ENCODE results near the gene GLO1.

Gene GLO1

DNA sequence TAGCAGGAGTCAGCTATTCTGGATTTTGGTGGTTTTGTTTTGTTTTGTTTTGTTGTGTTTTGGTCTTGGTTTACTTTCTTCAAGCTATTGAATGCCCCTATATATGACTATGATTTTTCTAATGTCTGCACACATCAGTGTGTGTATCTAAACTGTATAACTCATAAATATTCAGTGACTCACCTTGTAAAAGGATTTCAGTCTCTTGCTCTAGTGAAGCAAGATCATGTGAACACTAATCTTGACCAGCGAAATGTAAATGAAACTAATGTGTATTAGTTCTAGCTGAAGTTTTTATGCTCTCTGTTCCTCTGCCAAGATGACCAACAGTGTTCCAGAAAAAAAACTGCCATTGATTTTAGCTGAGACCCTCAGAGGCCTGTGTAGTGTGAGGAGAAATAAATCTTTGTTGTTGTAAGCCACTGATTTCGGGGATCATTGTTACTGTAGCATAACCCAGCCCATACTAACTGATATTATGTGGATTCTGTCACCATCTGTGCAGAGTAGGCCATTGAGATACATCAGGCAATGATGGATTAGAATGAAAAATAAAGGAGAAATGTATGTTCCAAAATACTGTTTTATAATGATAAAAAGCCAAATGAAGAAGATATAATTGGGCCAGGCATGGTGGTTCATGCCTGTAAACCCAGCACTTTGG lies 51.7 kb downstream of the GLO1 start:
- no peak overlapping the region for H3K9ac ChIP-seq (ENCODE audit: low read length)

DNA sequence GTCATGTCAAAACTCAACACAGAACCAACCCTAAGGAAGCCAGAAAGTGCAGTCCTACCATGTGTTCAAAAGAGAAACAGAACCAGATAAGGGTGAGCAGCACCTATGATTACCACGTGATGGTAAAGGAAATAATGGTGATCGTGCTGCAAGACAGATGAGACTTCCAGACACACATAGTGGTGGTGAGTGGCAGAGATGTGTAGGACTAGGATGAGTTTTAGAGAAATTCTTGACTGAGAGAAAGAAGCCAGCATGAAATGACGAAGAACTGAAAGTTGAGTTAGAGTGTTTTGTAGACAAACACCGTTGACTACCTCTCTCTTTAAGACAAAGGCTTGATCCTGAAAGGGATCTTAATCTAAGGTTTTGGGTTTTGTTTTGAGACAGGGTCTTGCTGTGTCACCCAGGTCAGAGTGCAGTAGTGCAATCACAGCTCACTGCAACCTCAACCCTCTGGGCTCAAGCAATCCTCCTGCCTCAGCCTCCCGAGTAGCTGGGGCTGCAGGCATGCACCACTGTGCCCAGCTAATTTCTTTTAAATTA lies 52.7 kb downstream of the GLO1 start:
- Histone ChIP-seq H3K36me3 (ENCODE audit: control insufficient read depth in 1 of 2, insufficient read depth in 2 of 2, low read length in 2 of 2) (no peaks in the 10 kb centered on the region), H3K14ac (ENCODE audit: low read length) (no peak overlapping the region), H3K4me3 (ENCODE audit: low read depth, low read length) (no peak overlapping the region), H2BK120ac (ENCODE audit: insufficient read depth, low read length, poor library complexity) (no peak overlapping the region), H3K4ac (ENCODE audit: low read depth, low read length) (no peak overlapping the region), H3K27ac (ENCODE audit: low read depth, low read length) (no peak overlapping the region), H3K4me2 (ENCODE audit: low read length) (no peak overlapping the region), H3K4me1 (ENCODE audit: control insufficient read depth in 1 of 2, insufficient read depth in 2 of 2, low read length in 2 of 2) (no peaks in the 10 kb centered on the region), H3K9me3 (ENCODE audit: insufficient read depth, low read depth, low read length) (no peaks in the 10 kb centered on the region), H4K12ac (ENCODE audit: low read depth, low read length) (no peak overlapping the region), H3K23ac (ENCODE audit: low read length) (no peak overlapping the region), H2BK12ac (ENCODE audit: low read length) (no peak overlapping the region), H4K8ac (ENCODE audit: low read depth, low read length) (no peak overlapping the region), H4K91ac (ENCODE audit: low read depth, low read length) (no peak overlapping the region), H3K79me2 (ENCODE audit: control insufficient read depth, insufficient read depth, low read length, poor library complexity) (no peaks in the 10 kb centered on the region), H3K79me1 (ENCODE audit: low read length) (no peaks in the 10 kb centered on the region), H2AFZ (ENCODE audit: insufficient read depth, low read length, poor library complexity) (no peak overlapping the region), H3K9ac (ENCODE audit: low read length) (no peak overlapping the region), H2BK5ac (ENCODE audit: low read depth, low read length, poor library complexity) (no peak overlapping the region), H3K18ac (ENCODE audit: low read length) (no peak overlapping the region), H2AK5ac (ENCODE audit: low read length) (no peak overlapping the region), H3K27me3 (ENCODE audit: insufficient read depth, low read length) (no peaks in the 10 kb centered on the region)
- no CpG with 5 or more reads among the region's 5 CpGs for WGBS (ENCODE audit: extremely low coverage, insufficient coverage, insufficient read length)
- no peak for DNase-seq

More for the DNA sequence above, 51.7 kb downstream of the GLO1 start:
- H3K4ac ChIP-seq (ENCODE audit: low read depth, low read length), result no peak overlapping the region
- no peaks in the 10 kb centered on the region for H3K4me1 ChIP-seq (ENCODE audit: control insufficient read depth in 1 of 2, insufficient read depth in 2 of 2, low read length in 2 of 2)
- no peak overlapping the region for H2BK5ac ChIP-seq (ENCODE audit: low read depth, low read length, poor library complexity)
- no peak overlapping the region for H4K12ac ChIP-seq (ENCODE audit: low read depth, low read length)
- no peaks in the 10 kb centered on the region for H3K9me3 ChIP-seq (ENCODE audit: insufficient read depth, low read depth, low read length)
- H2BK12ac ChIP-seq (ENCODE audit: low read length), result no peak overlapping the region
- WGBS (ENCODE audit: extremely low coverage, insufficient coverage, insufficient read length), result no CpG with 5 or more reads among the region's 2 CpGs
- H3K4me3 ChIP-seq (ENCODE audit: low read depth, low read length), result no peak overlapping the region
- H2AK5ac ChIP-seq (ENCODE audit: low read length), result no peak overlapping the region
- no peaks in the 10 kb centered on the region for H3K79me2 ChIP-seq (ENCODE audit: control insufficient read depth, insufficient read depth, low read length, poor library complexity)
- no peaks in the 10 kb centered on the region for H3K27me3 ChIP-seq (ENCODE audit: insufficient read depth, low read length)
- no peak for DNase-seq
- H2AFZ ChIP-seq (ENCODE audit: insufficient read depth, low read length, poor library complexity), result no peak overlapping the region
- H4K8ac ChIP-seq (ENCODE audit: low read depth, low read length), result no peak overlapping the region
- H3K36me3 ChIP-seq (ENCODE audit: control insufficient read depth in 1 of 2, insufficient read depth in 2 of 2, low read length in 2 of 2), result no peaks in the 10 kb centered on the region
- no peaks in the 10 kb centered on the region for H3K79me1 ChIP-seq (ENCODE audit: low read length)
- no peak overlapping the region for H3K27ac ChIP-seq (ENCODE audit: low read depth, low read length)
- H3K23ac ChIP-seq (ENCODE audit: low read length), result no peak overlapping the region
- H3K4me2 ChIP-seq (ENCODE audit: low read length), result no peak overlapping the region
- no peak overlapping the region for H2BK120ac ChIP-seq (ENCODE audit: insufficient read depth, low read length, poor library complexity)
- no peak overlapping the region for H4K91ac ChIP-seq (ENCODE audit: low read depth, low read length)
- H3K14ac ChIP-seq (ENCODE audit: low read length), result no peak overlapping the region
- H3K18ac ChIP-seq (ENCODE audit: low read length), result no peak overlapping the region

DNA sequence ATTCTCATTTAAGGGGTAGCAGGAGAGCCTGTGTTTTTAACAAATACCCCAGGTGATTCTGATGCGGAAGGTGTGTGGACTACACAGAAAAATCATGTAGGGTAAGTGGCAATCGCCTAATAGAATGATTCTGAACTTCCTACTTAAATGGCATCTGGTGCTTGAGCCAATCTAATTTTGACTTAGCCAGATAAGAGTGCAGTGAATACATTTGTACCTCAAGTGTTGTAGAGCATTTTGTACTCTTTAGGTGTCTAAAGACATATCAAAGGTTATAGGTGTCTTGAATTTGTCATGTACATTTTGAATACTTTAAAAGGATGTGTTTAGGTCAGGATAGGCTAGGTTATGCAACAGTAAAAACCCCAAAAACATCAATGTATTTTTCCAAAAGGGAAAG lies 53.2 kb downstream of the GLO1 start:
- no peak overlapping the region for H4K8ac ChIP-seq (ENCODE audit: low read depth, low read length)
- WGBS (ENCODE audit: extremely low coverage, insufficient coverage, insufficient read length), result no CpG with 5 or more reads among the region's 2 CpGs

DNA sequence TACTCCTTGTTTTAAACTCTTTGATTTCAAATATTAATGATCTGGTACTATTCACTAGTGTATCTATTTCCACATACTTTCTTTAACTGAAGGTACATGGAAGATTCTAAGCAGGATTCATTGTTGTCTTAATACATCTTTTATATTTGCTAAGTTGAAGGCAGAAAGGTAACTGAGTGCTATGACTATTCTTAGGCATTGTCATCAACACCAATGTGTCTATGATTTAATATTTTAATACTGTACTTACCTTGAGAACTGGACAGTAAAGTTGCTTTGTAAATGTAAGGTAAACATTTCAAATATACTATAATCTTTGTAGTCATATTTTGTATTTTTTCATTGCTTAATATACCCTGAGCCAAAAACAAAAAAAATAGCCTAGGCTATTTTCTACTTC lies 54.3 kb downstream of the GLO1 start:
- Histone ChIP-seq H3K9me3 (ENCODE audit: insufficient read depth, low read depth, low read length) (no peaks in the 10 kb centered on the region), H3K4me1 (ENCODE audit: control insufficient read depth in 1 of 2, insufficient read depth in 2 of 2, low read length in 2 of 2) (no peaks in the 10 kb centered on the region), H3K4ac (ENCODE audit: low read depth, low read length) (no peak overlapping the region), H3K27ac (ENCODE audit: low read depth, low read length) (no peak overlapping the region), H3K14ac (ENCODE audit: low read length) (no peak overlapping the region), H4K8ac (ENCODE audit: low read depth, low read length) (no peak overlapping the region), H3K23ac (ENCODE audit: low read length) (no peak overlapping the region), H3K9ac (ENCODE audit: low read length) (no peak overlapping the region), H4K12ac (ENCODE audit: low read depth, low read length) (no peak overlapping the region), H3K79me2 (ENCODE audit: control insufficient read depth, insufficient read depth, low read length, poor library complexity) (no peaks in the 10 kb centered on the region), H3K4me2 (ENCODE audit: low read length) (no peak overlapping the region), H2BK5ac (ENCODE audit: low read depth, low read length, poor library complexity) (no peak overlapping the region), H3K79me1 (ENCODE audit: low read length) (no peaks in the 10 kb centered on the region), H3K4me3 (ENCODE audit: low read depth, low read length) (no peak overlapping the region), H2BK12ac (ENCODE audit: low read length) (no peak overlapping the region), H2AK5ac (ENCODE audit: low read length) (no peak overlapping the region), H3K18ac (ENCODE audit: low read length) (no peak overlapping the region), H2AFZ (ENCODE audit: insufficient read depth, low read length, poor library complexity) (no peak overlapping the region), H3K36me3 (ENCODE audit: control insufficient read depth in 1 of 2, insufficient read depth in 2 of 2, low read length in 2 of 2) (no peaks in the 10 kb centered on the region), H4K91ac (ENCODE audit: low read depth, low read length) (no peak overlapping the region), H2BK120ac (ENCODE audit: insufficient read depth, low read length, poor library complexity) (no peak overlapping the region), H3K27me3 (ENCODE audit: insufficient read depth, low read length) (no peaks in the 10 kb centered on the region)
- no peak for DNase-seq

More for the DNA sequence above, 53.2 kb downstream of the GLO1 start:
- Histone ChIP-seq H2BK5ac (ENCODE audit: low read depth, low read length, poor library complexity) (no peak overlapping the region), H2BK12ac (ENCODE audit: low read length) (no peak overlapping the region), H2AFZ (ENCODE audit: insufficient read depth, low read length, poor library complexity) (no peak overlapping the region), H3K27me3 (ENCODE audit: insufficient read depth, low read length) (no peaks in the 10 kb centered on the region), H3K23ac (ENCODE audit: low read length) (no peak overlapping the region), H3K14ac (ENCODE audit: low read length) (no peak overlapping the region), H3K79me1 (ENCODE audit: low read length) (no peaks in the 10 kb centered on the region), H3K4me1 (ENCODE audit: control insufficient read depth in 1 of 2, insufficient read depth in 2 of 2, low read length in 2 of 2) (no peaks in the 10 kb centered on the region), H3K79me2 (ENCODE audit: control insufficient read depth, insufficient read depth, low read length, poor library complexity) (no peaks in the 10 kb centered on the region), H3K36me3 (ENCODE audit: control insufficient read depth in 1 of 2, insufficient read depth in 2 of 2, low read length in 2 of 2) (no peaks in the 10 kb centered on the region), H3K9ac (ENCODE audit: low read length) (no peak overlapping the region), H2BK120ac (ENCODE audit: insufficient read depth, low read length, poor library complexity) (no peak overlapping the region), H3K4ac (ENCODE audit: low read depth, low read length) (no peak overlapping the region), H3K9me3 (ENCODE audit: insufficient read depth, low read depth, low read length) (no peaks in the 10 kb centered on the region), H2AK5ac (ENCODE audit: low read length) (no peak overlapping the region), H4K12ac (ENCODE audit: low read depth, low read length) (no peak overlapping the region), H3K4me2 (ENCODE audit: low read length) (no peak overlapping the region), H3K18ac (ENCODE audit: low read length) (no peak overlapping the region), H3K27ac (ENCODE audit: low read depth, low read length) (no peak overlapping the region), H4K91ac (ENCODE audit: low read depth, low read length) (no peak overlapping the region), H3K4me3 (ENCODE audit: low read depth, low read length) (no peak overlapping the region)
- DNase-seq, result no peak

Measured in trophoblast cell (in vitro differentiated cells and primary cell).